Erythroblast (primary cell): ENCODE data around the gene CMIP.

Experiments used
- GATA1 ChIP-seq: IDR thresholded peaks from 2 replicates; pipeline ENCODE4 v1.6.1; 2011; ENCODE audit warnings: low read depth, mild to moderate bottlenecking, control low read depth, low read length, moderate library complexity
- POLR2A ChIP-seq: IDR thresholded peaks from 2 replicates; pipeline ENCODE4 v1.6.1; 2011; ENCODE audit warnings: mild to moderate bottlenecking, low read length

- TF ChIP-seq POLR2A (no peak), GATA1 (no peak)
These were observed 183.2 kb downstream of the CMIP start for GRCh38 chr16:81627729-81628244.
